HuH-7 (cell line): Measurements from ENCODE around the gene NEB.

Experiments used
- DNase-seq: peaks from one replicate; pipeline ENCODE4 v3.0.0; 2011; ENCODE audit warnings: low spot score

The NEB gene

DNA sequence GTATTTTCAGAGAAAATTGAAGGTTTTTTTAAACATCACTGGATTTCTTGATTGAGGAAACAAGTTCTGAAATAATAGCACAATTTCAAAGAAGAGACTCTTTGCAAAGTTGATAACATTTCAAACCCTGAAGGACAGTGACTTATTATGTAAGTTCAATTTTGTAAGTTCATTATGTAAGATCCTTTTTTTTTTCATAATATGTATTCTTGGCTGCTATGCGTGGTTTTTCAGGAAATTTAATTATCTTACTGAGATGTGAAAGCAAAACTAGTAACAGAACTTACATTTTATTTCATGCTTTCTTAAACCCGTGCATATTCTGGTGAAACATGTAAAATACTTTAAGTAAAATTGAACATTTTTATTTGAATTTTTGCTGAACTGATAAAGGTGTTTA, 259.2 kb downstream of the NEB start:
- no peak for DNase-seq

DNA sequence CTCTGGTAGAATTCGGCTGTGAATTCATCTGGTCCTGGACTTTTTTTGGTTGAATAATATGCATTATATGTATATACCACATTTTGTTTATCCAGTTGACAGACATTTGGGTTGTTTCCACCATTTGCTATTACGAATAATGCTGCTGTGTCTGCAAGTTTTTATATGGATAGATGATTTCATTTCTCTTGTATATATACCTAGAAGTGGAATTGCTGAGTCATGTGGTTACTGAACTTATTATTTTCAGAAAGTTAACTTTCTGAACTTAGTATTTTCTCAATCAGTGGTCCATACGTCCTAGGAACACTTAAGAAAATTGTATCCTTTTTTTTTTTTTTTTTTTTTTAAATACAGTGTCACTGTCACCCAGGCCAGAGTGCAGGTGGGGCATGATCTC, 261.3 kb downstream of the NEB start:
- DNase-seq, result no peak

GRCh38 chr2:151470556-151470955, 263.7 kb downstream of the NEB start:
- no peak for DNase-seq

GRCh38 chr2:151465771-151466170, 268.5 kb downstream of the NEB start:
- no peak for DNase-seq

- DNase-seq, result no peak
Measured at GRCh38 chr2:151459358-151459757, 274.9 kb downstream of the NEB start.

GRCh38 chr2:151439127-151439526, 295.1 kb downstream of the NEB start:
- no peak for DNase-seq

DNA sequence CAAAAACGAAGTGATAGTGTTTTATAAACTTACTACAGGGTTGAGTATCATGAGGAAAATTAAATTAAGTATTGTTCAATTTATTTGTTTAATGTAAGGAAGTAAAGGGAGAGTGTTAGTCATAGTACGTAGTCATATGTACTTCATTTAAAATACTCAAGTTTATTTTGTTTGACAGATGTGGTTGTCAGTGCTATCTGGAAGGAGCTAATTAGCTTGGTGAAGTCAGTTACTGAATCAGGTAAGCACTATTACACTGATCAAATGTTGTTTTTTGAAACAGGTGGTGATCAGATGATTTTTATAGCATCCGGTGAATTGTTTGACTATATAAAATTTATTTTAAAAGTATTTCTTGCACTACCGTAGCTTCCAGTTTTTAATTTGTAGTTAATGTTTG, 295.8 kb downstream of the NEB start:
- DNase-seq, result no peak

- peak; percentile 13 for DNase-seq
Measured at GRCh38 chr2:151437630-151438029, 296.6 kb downstream of the NEB start.
